GM23338 (cell line): ENCODE data around the gene SLC22A5. TPM values are rescaled to one million over a fixed set of nuclear protein-coding genes. Genes with fewer than 3 reads are reported as not detected.

Experiments
- ATAC-seq: fragments of 200-7000 bp; cut with Tn5 transposase; 3 replicates; pipeline ENCODE4 v1.9.1; 2020
- DNase-seq: peaks from one replicate; pipeline ENCODE4 v3.0.0-alpha.2; 2015; ENCODE audit warnings: low spot score
- H2AFZ ChIP-seq: fragments of 200-600 bp; sonication (generic); 2 replicates; pipeline ENCODE4 v1.8.0; 2016; ENCODE audit warnings: antibody characterized with exemption, mild to moderate bottlenecking, moderate library complexity
- H3F3A ChIP-seq: fragments of 200-600 bp; sonication (generic); replicated peaks from 2 replicates; pipeline ENCODE4 v1.8.0; 2017; ENCODE audit warnings: antibody characterized with exemption, mixed run types, low read depth
- H3K27ac ChIP-seq: fragments of 200-600 bp; sonication (generic); 2 replicates; pipeline ENCODE4 v1.6.1; 2016; ENCODE audit warnings: low read depth
- H3K27me3 ChIP-seq: fragments of 200-600 bp; sonication (generic); 2 replicates; pipeline ENCODE4 v1.8.0; 2016; ENCODE audit warnings: mild to moderate bottlenecking, mixed run types, moderate library complexity; ENCODE audit not compliant: insufficient read depth
- H3K36me3 ChIP-seq: fragments of 200-600 bp; sonication (generic); 2 replicates; pipeline ENCODE4 v1.8.0; 2016; ENCODE audit warnings: mild to moderate bottlenecking; ENCODE audit not compliant: insufficient read depth
- H3K4me1 ChIP-seq: fragments of 200-600 bp; sonication (generic); 2 replicates; pipeline ENCODE4 v1.8.0; 2016; ENCODE audit warnings: mild to moderate bottlenecking, moderate library complexity; ENCODE audit not compliant: insufficient read depth
- H3K4me2 ChIP-seq: fragments of 200-600 bp; sonication (generic); 2 replicates; pipeline ENCODE4 v1.7.1; 2017; ENCODE audit warnings: mixed run types
- H3K4me3 ChIP-seq: fragments of 200-600 bp; sonication (generic); 2 replicates; pipeline ENCODE4 v1.6.1; 2016; ENCODE audit warnings: mixed run types
- H3K79me2 ChIP-seq: fragments of 200-600 bp; sonication (generic); replicated peaks from 2 replicates; pipeline ENCODE4 v1.8.0; 2017; ENCODE audit warnings: mild to moderate bottlenecking; ENCODE audit not compliant: insufficient read depth
- H3K9me2 ChIP-seq: fragments of 200-600 bp; sonication (generic); 2 replicates; pipeline ENCODE4 v1.8.0; 2017; ENCODE audit not compliant: insufficient read depth
- H4K20me1 ChIP-seq: fragments of 200-600 bp; sonication (generic); replicated peaks from 2 replicates; pipeline ENCODE4 v1.8.0; 2017; ENCODE audit warnings: mild to moderate bottlenecking; ENCODE audit not compliant: insufficient read depth
- H3K27ac Mint-ChIP-seq: 2 replicates; pipeline ENCODE4 v1.8.0; 2020; ENCODE audit warnings: inconsistent platforms, mild to moderate bottlenecking, moderate library complexity, mixed read lengths
- H3K27me3 Mint-ChIP-seq: 3 replicates; pipeline ENCODE4 v1.8.0; 2022; ENCODE audit warnings: low read depth, mild to moderate bottlenecking, moderate library complexity, mixed read lengths, inconsistent platforms; ENCODE audit not compliant: insufficient read depth, poor library complexity
- H3K36me3 Mint-ChIP-seq: 3 replicates; pipeline ENCODE4 v1.8.0; 2021; ENCODE audit warnings: low read depth, mild to moderate bottlenecking, inconsistent platforms, moderate library complexity, mixed read lengths
- H3K4me1 Mint-ChIP-seq: 3 replicates; pipeline ENCODE4 v1.8.0; 2020; ENCODE audit warnings: mild to moderate bottlenecking, inconsistent platforms, mixed read lengths
- H3K4me3 Mint-ChIP-seq: 3 replicates; pipeline ENCODE4 v1.8.0; 2021; ENCODE audit warnings: moderate library complexity, mild to moderate bottlenecking, inconsistent platforms, mixed read lengths
- H3K9me3 Mint-ChIP-seq: 3 replicates; pipeline ENCODE4 v1.8.0; 2020; ENCODE audit warnings: moderate library complexity, mild to moderate bottlenecking, inconsistent platforms, mixed read lengths
- CREB1 ChIP-seq: fragments of 250-450 bp; sonication (Bioruptor Pico); IDR thresholded peaks from 2 replicates; pipeline ENCODE4 v1.5.0; 2020; ENCODE audit warnings: low read depth, mild to moderate bottlenecking, moderate library complexity
- CTCF ChIP-seq, 2 experiments: fragments of 200-600 bp in 1 of 2; sonication (generic) in 1 of 2; conservative IDR thresholded peaks; 2 replicates each; pipeline versions ENCODE4 v1.5.1 to v1.6.1; 2016 to 2017; ENCODE audit warnings: antibody characterized with exemption in 2 of 2, low read depth in 2 of 2, mild to moderate bottlenecking in 2 of 2, moderate library complexity in 1 of 2
- ETS1 ChIP-seq: IDR thresholded peaks from 2 replicates; pipeline ENCODE4 v1.6.1; 2016; ENCODE audit warnings: antibody characterized with exemption
- EZH2 ChIP-seq: fragments of 200-600 bp; sonication (generic); IDR thresholded peaks from one replicate; pipeline ENCODE4 v1.8.0; 2017; ENCODE audit warnings: antibody characterized with exemption, mild to moderate bottlenecking, low read depth; ENCODE audit not compliant: unreplicated experiment
- EZH2phosphoT487 ChIP-seq: fragments of 200-600 bp; sonication (generic); IDR thresholded peaks from one replicate; pipeline ENCODE4 v1.8.1; 2018; ENCODE audit warnings: antibody characterized with exemption; ENCODE audit not compliant: unreplicated experiment
- JUNB ChIP-seq: IDR thresholded peaks from one replicate; pipeline ENCODE4 v1.6.1; 2016; ENCODE audit warnings: antibody characterized with exemption; ENCODE audit not compliant: unreplicated experiment
- NANOG ChIP-seq: IDR thresholded peaks from 2 replicates; pipeline ENCODE4 v1.6.1; 2016; ENCODE audit warnings: antibody characterized with exemption, borderline replicate concordance
- POLR2AphosphoS5 ChIP-seq: IDR thresholded peaks from 2 replicates; pipeline ENCODE4 v1.6.1; 2016; ENCODE audit warnings: antibody characterized with exemption, low read depth
- REST ChIP-seq: IDR thresholded peaks from one replicate; pipeline ENCODE4 v1.6.1; 2018; ENCODE audit warnings: antibody characterized with exemption; ENCODE audit not compliant: unreplicated experiment
- STAT1 ChIP-seq: IDR thresholded peaks from one replicate; pipeline ENCODE4 v1.6.1; 2016; ENCODE audit warnings: antibody characterized with exemption; ENCODE audit not compliant: unreplicated experiment
- ZNF114 ChIP-seq: fragments of 250-450 bp; sonication (Bioruptor Pico); IDR thresholded peaks from 2 replicates; pipeline ENCODE4 v1.5.0; 2020; ENCODE audit warnings: mild to moderate bottlenecking, moderate library complexity
- ZNF331 ChIP-seq: fragments of 250-450 bp; sonication (Bioruptor Pico); IDR thresholded peaks from 2 replicates; pipeline ENCODE4 v1.5.0; 2020; ENCODE audit warnings: low read depth, mild to moderate bottlenecking, moderate library complexity
- polyA plus RNA-seq: library from polyadenylated mRNA; unstranded; fragments of >200 nt; fragmentation: Nextera tagmentation; extraction: Ambion mirVana; gene quantifications from 2 replicates; pipeline ENCODE4 v1.2.1, GENCODE V29; 2016
- total RNA-seq: library from RNA; depleted of rRNA; stranded (reverse); fragments of >200 nt; shearing (Covaris generic); gene quantifications from 2 replicates; pipeline ENCODE4 v1.2.3, GENCODE V29; 2014
- TF ChIP-seq, protein P1 (sequence below): fragments of 250-450 bp; sonication (Bioruptor Pico); IDR thresholded peaks from 2 replicates; pipeline ENCODE4 v1.5.0; 2020; ENCODE audit warnings: mild to moderate bottlenecking, moderate library complexity

SLC22A5 gene
- total and polyA plus RNA-seq, 2 experiments from 2014 or later, result 1.9 to 2.4 TPM

DNA sequence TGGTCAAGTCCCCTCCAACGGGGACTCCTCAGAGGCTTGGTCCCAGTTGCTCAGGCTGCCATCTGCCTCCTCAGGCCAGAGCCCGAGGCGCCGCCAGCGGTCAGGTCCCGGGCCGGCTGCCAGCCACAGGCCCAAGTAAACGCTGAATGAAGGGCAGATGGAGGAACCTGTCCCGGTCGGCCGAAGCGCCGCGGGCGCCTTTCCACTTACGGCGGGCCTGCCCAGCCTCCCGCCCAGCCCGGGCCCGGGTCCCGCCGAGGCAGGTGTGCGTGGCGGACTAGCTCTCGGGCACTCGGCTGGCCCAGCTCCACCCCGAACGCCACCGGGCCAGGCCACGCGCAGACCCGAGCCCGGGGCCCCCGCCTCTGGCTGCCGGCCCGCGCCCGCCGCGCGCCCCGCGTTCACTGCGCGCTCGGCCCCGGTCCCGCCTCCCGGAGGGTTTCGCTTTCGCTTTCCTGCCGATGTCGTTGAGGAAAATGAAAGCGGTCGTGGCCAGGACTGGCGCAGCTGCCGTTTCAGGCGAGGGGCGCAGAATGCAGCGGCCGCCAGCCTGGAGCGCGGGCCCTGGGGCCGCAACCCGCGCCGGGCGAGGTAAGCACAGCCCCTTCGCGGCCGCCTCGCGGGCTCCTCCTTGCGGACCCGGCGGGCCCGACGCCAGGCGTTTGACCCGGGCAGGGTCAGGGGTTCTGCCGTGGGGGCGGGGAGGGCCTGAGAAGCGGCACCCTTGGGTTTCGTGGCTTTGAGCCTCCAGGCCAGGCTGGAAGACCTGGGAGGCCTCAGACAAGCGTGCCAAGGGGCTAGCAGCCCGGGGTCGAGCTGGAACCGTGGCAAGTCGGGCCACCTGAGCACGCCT, 41.2 kb downstream of the SLC22A5 start:
- peak overlapping the region; percentile 93 for H3K4me2 ChIP-seq
- H3K27me3 ChIP-seq, result 0 out of 2 replicates have a peak, but pooled peaks cover 4% of the 10 kb centered on the region
- peak; percentile 97 for ATAC-seq
- H3K9me3 Mint-ChIP-seq, result no peaks in the 10 kb centered on the region
- H3F3A ChIP-seq, result peaks cover 13% of the 10 kb centered on the region; the same call in 1 of the 2 replicates
- H3K4me3 Mint-ChIP-seq, result peak overlapping the region; percentile 87
- H3K79me2 ChIP-seq, result no peaks in the 10 kb centered on the region
- H3K4me1 Mint-ChIP-seq, result peaks cover 9% of the 10 kb centered on the region
- H3K4me3 ChIP-seq, result peak overlapping the region; percentile 75
- no peaks in the 10 kb centered on the region for H3K9me2 ChIP-seq
- peaks cover 11% of the 10 kb centered on the region for H3K4me1 ChIP-seq
- H3K36me3 Mint-ChIP-seq, result no peaks in the 10 kb centered on the region
- no peak for TF ChIP-seq EZH2
- TF ChIP-seq STAT1, result no peak
- no peak for TF ChIP-seq REST
- TF ChIP-seq, protein P1, sequence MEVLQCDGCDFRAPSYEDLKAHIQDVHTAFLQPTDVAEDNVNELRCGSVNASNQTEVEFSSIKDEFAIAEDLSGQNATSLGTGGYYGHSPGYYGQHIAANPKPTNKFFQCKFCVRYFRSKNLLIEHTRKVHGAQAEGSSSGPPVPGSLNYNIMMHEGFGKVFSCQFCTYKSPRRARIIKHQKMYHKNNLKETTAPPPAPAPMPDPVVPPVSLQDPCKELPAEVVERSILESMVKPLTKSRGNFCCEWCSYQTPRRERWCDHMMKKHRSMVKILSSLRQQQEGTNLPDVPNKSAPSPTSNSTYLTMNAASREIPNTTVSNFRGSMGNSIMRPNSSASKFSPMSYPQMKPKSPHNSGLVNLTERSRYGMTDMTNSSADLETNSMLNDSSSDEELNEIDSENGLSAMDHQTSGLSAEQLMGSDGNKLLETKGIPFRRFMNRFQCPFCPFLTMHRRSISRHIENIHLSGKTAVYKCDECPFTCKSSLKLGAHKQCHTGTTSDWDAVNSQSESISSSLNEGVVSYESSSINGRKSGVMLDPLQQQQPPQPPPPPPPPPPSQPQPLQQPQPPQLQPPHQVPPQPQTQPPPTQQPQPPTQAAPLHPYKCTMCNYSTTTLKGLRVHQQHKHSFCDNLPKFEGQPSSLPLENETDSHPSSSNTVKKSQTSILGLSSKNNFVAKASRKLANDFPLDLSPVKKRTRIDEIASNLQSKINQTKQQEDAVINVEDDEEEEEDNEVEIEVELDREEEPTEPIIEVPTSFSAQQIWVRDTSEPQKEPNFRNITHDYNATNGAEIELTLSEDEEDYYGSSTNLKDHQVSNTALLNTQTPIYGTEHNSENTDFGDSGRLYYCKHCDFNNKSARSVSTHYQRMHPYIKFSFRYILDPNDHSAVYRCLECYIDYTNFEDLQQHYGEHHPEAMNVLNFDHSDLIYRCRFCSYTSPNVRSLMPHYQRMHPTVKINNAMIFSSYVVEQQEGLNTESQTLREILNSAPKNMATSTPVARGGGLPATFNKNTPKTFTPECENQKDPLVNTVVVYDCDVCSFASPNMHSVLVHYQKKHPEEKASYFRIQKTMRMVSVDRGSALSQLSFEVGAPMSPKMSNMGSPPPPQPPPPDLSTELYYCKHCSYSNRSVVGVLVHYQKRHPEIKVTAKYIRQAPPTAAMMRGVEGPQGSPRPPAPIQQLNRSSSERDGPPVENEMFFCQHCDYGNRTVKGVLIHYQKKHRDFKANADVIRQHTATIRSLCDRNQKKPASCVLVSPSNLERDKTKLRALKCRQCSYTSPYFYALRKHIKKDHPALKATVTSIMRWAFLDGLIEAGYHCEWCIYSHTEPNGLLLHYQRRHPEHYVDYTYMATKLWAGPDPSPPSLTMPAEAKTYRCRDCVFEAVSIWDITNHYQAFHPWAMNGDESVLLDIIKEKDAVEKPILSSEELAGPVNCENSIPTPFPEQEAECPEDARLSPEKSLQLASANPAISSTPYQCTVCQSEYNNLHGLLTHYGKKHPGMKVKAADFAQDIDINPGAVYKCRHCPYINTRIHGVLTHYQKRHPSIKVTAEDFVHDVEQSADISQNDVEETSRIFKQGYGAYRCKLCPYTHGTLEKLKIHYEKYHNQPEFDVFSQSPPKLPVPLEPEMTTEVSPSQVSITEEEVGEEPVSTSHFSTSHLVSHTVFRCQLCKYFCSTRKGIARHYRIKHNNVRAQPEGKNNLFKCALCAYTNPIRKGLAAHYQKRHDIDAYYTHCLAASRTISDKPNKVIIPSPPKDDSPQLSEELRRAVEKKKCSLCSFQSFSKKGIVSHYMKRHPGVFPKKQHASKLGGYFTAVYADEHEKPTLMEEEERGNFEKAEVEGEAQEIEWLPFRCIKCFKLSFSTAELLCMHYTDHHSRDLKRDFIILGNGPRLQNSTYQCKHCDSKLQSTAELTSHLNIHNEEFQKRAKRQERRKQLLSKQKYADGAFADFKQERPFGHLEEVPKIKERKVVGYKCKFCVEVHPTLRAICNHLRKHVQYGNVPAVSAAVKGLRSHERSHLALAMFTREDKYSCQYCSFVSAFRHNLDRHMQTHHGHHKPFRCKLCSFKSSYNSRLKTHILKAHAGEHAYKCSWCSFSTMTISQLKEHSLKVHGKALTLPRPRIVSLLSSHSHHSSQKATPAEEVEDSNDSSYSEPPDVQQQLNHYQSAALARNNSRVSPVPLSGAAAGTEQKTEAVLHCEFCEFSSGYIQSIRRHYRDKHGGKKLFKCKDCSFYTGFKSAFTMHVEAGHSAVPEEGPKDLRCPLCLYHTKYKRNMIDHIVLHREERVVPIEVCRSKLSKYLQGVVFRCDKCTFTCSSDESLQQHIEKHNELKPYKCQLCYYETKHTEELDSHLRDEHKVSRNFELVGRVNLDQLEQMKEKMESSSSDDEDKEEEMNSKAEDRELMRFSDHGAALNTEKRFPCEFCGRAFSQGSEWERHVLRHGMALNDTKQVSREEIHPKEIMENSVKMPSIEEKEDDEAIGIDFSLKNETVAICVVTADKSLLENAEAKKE (CRISPR knock-in tag), result no peak
- no peak for TF ChIP-seq EZH2phosphoT487
- TF ChIP-seq ZNF114 (CRISPR knock-in tag), result no peak
- no peak for TF ChIP-seq JUNB
- TF ChIP-seq POLR2AphosphoS5, result peak; percentile 51
- no peak for TF ChIP-seq ETS1
- peak; percentile 49 for TF ChIP-seq CREB1 (CRISPR knock-in tag)
- TF ChIP-seq CTCF (conservative IDR thresholded peaks at IDR 0.05; ENCODE audit: low read depth in 2 of 2), result peak; percentile 54 to 72
- TF ChIP-seq NANOG, result no peak
- TF ChIP-seq ZNF331 (CRISPR knock-in tag), result no peak
- peak overlapping the region; percentile 100 for H2AFZ ChIP-seq
- 0 out of 2 replicates have a peak overlapping the region, but pooled peaks have one; percentile 69 for H3K27ac ChIP-seq
- DNase-seq, result peak; percentile 93
- no peak overlapping the region; the same call in 1 of the 2 replicates for H3K27ac Mint-ChIP-seq
- H3K27me3 Mint-ChIP-seq, result no peaks in the 10 kb centered on the region
- no peaks in the 10 kb centered on the region for H3K36me3 ChIP-seq
- no peaks in the 10 kb centered on the region for H4K20me1 ChIP-seq
